Anterior cingulate cortex (tissue), 58 donors: ENCODE data around the gene CRADD.

ENCODE experiments used
- DNase-seq, 58 donors: peaks; one replicate each; lab custom pipeline; 2025; lab: John Stamatoyannopoulos, UW

The CRADD gene

GRCh38 chr12:93802293-93802692 is 125.1 kb downstream of the CRADD start:
- no peak for DNase-seq

GRCh38 chr12:93802698-93803423 is 125.7 kb downstream of the CRADD start:
- DNase-seq = no peak

DNA sequence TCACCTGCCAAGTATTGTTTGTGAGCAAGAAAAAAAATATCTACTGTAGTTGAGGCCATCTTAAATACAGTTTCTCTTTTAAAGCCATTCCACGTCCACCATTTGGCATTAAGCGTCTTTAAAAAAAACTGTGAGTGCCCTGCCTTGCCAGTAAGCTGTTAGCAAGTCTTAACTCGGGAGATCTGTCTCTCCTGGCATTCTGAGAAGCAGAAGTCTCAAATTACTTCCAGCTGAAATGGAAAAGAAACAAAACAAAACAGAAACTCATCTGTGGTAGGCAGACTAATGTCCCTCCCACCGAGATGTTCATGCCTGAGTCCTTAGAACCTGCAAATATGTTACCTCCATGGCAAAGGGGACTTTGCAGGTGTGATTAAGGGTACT is 126.2 kb downstream of the CRADD start:
- no peak for DNase-seq

GRCh38 chr12:93804392-93805179 is 127.4 kb downstream of the CRADD start:
- no peak for DNase-seq

GRCh38 chr12:93805736-93806141 is 128.6 kb downstream of the CRADD start:
- DNase-seq = no peak

- no peak for DNase-seq
Observed at GRCh38 chr12:93807354-93807753, 130.2 kb downstream of the CRADD start.

DNA sequence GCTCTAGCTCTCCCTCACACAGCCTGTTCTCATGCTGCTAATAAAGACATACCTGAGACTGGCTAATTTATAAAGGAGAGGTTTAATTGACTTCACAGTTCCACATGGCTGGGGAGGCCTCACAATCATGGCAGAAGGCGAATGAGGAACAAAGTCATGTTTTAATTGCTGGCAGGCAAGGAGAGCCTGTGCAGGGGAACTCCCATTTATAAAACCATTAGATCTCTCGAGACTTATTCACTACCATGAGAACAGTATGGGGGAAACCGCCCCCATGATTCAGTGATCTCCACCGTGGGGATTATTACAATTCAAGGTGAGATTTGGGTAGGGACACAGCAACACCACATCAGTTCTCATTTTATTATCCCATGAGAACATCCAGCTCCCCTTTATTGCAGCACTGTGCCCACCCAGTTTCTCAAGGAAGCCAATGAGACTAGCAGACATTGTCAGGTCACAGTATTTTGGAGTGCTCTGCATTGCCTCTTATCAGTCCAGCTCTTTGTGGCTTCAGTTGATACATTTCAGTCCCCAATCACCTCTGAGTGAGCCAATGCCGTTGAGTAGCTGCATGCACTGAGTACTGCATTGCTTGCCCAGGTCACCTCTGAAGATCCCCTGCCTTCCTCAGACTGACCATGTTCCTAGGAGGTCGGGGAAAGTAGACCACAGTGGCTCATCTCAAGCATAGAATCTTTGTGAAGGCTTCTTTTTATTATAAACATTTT is 131.2 kb downstream of the CRADD start:
- no peak for DNase-seq

- DNase-seq = no peak
Observed at GRCh38 chr12:93812626-93813025, 135.5 kb downstream of the CRADD start.

DNA sequence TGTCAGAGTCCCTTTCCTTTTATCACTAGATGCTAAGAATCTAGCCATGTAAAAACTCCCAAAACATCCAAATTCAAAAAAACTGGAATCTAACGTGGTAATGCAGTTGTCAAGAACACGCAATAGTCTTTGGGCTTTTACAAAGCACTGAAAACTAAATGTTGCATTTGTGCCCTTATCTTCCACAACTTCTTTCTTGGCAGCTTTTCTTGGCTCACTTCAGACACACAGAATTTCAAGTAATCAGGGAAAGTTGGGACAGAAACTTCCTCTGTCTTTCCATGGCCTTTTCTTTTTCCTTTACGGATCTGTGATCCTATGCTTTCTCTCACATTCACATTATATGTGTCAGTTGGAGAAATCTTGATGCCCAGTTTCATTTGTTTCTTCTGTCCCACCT is 136.0 kb downstream of the CRADD start:
- no peak for DNase-seq

DNA sequence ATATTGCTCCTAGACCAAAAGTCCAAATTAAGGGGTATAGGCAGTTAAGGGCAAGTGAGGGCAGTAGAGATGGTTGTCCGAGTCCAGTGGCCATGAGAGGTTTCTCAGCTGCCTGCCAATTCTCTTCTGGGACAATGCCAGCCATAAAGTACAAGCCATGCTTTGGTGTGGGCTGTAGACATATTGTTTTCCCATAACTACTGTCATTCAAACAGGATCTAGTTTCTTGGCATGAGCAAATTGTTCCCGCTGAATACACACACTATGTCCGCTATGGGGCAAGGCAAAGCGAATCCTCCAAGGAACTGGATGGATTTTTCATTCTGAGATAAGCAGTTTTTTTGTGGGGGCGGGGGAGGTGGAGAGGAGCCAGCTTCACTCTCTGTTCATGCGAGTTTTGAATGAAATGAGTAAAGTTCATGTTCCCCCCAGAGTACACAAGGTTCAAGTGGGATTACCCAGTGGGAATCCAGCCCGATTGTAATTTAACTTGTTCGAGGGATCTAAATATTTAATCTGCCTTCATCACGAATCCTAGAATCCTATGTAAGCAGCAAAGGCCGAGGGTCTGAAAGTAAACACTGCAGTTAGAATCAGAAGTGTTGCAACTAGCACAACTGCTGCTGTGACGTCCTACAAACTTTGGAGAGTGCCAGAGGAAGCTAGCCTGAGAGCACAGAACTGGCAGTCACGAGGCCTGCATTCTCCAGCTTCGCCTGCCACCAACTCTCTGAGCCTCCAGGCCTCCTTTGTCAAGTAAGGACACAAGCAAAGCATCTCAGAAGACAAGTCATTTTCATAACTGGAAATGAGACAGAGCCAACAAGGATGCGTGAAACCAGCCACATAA is 137.0 kb downstream of the CRADD start:
- peak in 46 of 58 donors; percentile 4 to 79 (median 44) for DNase-seq

DNA sequence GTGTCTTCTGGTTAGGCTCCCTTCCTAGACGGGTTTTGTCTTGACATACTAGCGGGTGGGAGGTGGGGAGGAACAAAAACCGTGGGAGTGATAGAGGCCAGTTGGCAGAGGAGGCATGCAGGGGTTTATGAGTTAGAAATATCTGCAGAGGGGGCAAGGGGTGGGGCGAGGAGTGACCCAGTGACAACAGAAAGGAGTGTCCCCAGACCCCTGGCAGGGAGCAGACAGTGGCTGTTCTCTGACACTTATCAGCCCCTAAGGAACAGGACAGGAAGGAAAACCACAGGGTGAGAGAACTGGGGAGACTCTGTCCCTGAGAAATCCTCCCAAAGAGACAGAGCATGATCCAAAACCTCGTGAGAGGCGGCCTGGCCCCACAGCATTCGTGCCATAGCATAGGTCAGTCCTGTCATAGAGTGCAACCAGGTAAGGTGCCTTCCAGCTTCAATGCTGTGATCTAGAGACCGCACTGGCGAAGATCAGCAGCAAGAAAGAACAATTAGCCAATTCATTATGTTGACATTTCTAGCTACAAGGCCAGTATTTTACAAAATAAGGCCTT is 141.4 kb downstream of the CRADD start:
- DNase-seq = peak in 1 of 58 donors; percentile 45

DNA sequence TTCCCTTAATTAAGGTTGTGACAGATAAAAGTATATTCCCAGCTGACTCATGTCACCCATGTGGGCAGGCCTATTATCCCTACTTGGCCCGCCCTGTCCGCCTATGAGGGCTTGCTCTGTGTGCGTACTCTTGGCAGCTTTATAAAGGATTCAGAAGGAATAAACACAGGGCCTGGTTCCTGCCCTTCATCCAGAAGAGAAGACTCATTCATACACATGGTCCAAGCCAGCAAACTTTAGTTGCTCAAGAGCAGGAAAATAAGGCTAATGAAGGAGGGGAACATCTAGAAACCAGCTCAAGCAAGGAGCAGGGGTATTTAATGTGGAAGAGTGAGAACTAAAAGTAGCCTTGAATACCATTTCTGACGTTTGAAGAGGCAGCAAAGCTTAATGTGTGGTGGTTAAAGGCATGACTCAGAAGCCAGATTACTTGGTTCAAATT is 141.9 kb downstream of the CRADD start:
- DNase-seq = peak in 49 of 58 donors; percentile 3 to 84 (median 39)

DNA sequence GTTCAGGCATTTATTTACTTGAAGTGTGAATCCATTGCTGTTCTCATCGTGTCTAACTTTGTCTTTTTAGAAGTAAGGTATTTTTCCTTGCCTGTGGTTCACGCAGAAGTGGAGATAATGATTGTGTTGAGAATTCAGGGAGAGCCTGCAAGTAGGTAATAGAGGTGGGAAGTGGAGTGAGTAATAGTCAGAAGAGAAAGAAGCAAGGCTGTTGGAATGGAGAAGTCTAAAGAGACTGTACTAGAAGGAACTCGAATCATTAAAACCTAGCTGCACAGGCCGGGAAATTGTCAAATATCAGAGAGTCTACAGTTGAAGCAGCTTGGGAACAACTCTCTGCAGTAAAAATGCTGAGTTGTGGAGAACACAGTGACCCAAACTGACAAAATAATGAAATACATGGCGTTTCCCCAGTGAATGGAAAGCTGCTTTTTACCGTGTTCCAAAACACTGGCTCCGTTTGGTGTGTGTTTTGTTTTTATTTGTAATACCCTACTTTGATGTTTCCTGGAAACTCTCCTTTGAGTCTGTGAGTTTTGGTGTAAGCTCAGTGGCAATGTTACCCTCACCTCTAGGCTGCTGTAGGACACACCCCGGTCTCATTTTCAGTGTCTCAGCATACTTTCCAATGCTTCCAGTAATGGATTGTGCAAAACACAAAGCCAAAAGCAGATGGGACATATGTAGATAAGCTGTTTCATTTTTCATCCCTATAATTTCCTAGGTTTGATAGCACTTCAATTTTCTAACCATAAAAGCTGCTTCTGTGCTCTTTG is 146.6 kb downstream of the CRADD start:
- peak in 1 of 58 donors; percentile 11 for DNase-seq

- no peak for DNase-seq
Observed at GRCh38 chr12:93824514-93825500, 147.6 kb downstream of the CRADD start.

GRCh38 chr12:93825501-93825888 is 148.3 kb downstream of the CRADD start:
- no peak for DNase-seq

DNA sequence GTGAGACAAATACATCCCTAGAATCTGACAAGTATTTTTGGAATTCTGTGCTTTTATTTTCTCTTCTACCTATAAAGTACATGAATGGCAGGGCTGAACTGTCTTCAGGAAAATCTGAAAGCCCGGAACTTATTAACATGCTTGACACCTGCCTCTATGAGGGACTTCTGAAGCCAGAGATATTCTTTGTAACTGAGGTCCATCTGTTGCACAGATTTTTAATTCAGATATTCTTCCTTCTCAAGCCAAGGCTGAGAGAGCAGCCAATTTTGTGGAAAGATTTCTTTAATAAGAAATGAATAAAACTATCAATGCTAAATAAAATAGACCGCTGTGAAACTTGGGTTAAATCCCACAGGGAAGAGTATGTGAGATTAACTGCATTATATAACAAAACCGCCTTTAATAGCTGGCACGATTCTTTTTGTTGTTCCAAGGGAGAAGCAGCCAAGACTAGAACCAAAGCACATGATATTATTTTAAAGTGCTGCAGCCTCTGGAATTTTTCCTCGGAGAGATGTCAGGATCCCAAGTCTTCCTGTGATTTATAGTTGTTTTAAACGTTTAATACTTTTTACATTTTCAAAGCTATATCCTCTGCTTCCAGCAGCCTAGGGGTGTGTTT is 148.9 kb downstream of the CRADD start:
- no peak for DNase-seq

GRCh38 chr12:93827179-93827578 is 150.0 kb downstream of the CRADD start:
- DNase-seq = no peak
